ENCODE results near the gene SCGB1D1.

The SCGB1D1 gene

DNA sequence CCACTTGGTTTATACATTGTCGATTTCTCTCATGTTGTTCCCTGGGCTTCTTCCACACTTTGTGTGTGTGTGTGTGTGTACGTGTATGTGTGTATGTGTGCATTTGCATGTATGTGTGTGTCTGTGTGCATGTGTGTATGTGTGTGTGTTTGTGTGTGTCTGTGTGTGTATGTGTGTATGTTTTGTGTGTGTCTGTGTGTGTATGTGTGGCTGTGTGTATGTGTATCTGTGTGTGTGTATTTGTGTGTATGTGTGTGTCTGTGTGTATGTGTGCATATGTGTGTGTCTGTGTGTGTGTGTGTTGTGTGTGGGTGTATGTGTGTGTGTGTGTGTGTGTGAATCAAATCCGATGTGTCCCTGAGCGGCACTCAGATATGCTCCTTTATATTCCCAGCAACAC, 47.5 kb downstream of the SCGB1D1 start:
- no peak for DNase-seq

DNA sequence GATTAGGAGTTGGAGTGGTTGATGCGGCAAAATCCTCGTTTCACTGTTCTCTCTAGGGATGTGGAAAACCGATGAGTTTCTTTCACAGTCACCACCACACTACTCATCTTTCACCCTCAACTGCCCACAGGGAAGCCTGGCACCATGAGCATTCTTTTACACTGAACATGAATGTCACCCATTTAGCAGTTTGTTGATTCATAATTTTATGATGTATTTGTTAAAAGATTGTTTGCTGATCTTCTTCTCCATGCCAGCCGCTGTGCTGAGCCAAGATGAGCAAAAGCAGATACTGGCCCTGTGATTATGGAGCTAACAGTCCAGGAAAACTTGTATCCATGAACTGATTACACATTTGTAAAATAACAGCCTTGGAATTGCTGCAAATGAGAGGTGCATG, 48.1 kb downstream of the SCGB1D1 start:
- no peak for DNase-seq

DNA sequence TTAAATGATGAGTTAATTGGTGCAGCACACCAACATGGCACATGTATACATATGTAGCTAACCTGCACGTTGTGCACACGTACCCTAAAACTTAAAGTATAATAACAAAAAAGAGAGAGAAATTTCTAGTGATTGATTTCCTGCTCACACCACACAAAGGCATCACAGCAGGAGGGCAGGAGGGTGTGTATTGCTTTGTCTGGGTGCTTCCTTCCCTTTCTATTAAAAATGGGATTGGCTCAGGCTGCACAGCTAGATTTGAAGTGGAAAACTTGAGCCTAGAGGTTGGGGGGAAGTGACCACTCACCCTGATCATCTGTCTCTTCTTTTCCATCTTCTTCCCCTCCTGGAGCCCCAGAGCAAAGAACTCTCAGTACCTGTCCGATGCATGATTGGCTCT, 51.1 kb downstream of the SCGB1D1 start:
- DNase-seq = no peak

DNA sequence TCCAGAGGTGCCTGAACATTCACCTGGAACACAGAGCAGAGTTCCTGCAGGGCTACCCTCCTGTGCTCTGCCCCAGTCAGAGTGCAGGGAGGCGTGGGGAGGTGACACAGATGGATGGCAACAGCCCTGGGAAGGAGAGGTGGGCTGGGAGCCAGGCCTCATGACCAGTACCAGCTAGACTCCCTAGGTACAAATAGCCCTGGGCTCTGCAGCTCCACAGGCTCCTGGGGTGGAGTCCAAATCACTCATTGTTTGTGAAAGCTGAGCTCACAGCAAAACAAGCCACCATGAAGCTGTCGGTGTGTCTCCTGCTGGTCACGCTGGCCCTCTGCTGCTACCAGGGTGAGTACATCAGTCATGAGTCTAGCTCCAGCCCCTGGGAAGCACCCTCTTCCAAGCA, 52.0 kb downstream of the SCGB1D1 start, which contains the start of gene SCGB1D2:
Gene SCGB1D2 (plus strand): TSS at position 219 of the 400 bp plus-strand sequence. CDS start 69 bp downstream, at position 288.
- no peak for DNase-seq
